HG03066 (cell line): ENCODE measurements around the gene REG4.

Experiments used
- ATAC-seq: cut with Tn5 transposase; IDR thresholded peaks from one replicate; pipeline ENCODE4 v1.9.1; 2021; ENCODE audit warnings: low read depth; ENCODE audit not compliant: unreplicated experiment

The REG4 gene

GRCh38 chr1:119782631-119783325 is 28.5 kb downstream of the REG4 start:
- ATAC-seq, result no peak

- no peak for ATAC-seq
Measured at GRCh38 chr1:119781434-119782210, 29.6 kb downstream of the REG4 start.

- no peak for ATAC-seq
Measured at GRCh38 chr1:119779869-119780356, 31.3 kb downstream of the REG4 start.

- ATAC-seq, result no peak
Measured at GRCh38 chr1:119778886-119779560, 32.2 kb downstream of the REG4 start.

- no peak for ATAC-seq
Measured at GRCh38 chr1:119778359-119778758, 32.9 kb downstream of the REG4 start.

- no peak for ATAC-seq
Measured at GRCh38 chr1:119774746-119775490, 36.3 kb downstream of the REG4 start.

GRCh38 chr1:119773711-119774241 is 37.5 kb downstream of the REG4 start:
- no peak for ATAC-seq

- no peak for ATAC-seq
Measured at GRCh38 chr1:119772298-119772697, 39.0 kb downstream of the REG4 start.

- ATAC-seq, result no peak
Measured at GRCh38 chr1:119771770-119772169, 39.5 kb downstream of the REG4 start.

GRCh38 chr1:119771016-119771415 is 40.2 kb downstream of the REG4 start:
- ATAC-seq, result no peak

- ATAC-seq, result no peak
Measured at GRCh38 chr1:119768778-119769177, 42.5 kb downstream of the REG4 start, which contains the start of gene HMGCS2. HMGCS2 (minus strand) TSS chr1:119768905; CDS start chr1:119768844, 61 bp downstream.

- ATAC-seq, result no peak
Measured at GRCh38 chr1:119767486-119767885, 43.8 kb downstream of the REG4 start.

- ATAC-seq, result no peak
Measured at GRCh38 chr1:119766374-119766794, 44.9 kb downstream of the REG4 start.

GRCh38 chr1:119764220-119764619 is 47.0 kb downstream of the REG4 start:
- ATAC-seq, result no peak

GRCh38 chr1:119762953-119763352 is 48.3 kb downstream of the REG4 start:
- no peak for ATAC-seq

GRCh38 chr1:119762409-119762808 is 48.9 kb downstream of the REG4 start:
- no peak for ATAC-seq

GRCh38 chr1:119758584-119758983 is 52.7 kb downstream of the REG4 start:
- no peak for ATAC-seq

GRCh38 chr1:119752592-119752991 is 58.7 kb downstream of the REG4 start:
- no peak for ATAC-seq

GRCh38 chr1:119748040-119748439 is 63.2 kb downstream of the REG4 start:
- no peak for ATAC-seq

GRCh38 chr1:119747451-119747850 is 63.8 kb downstream of the REG4 start:
- no peak for ATAC-seq
